Effector memory CD4-positive, alpha-beta T cell (primary cell): ENCODE results near the gene JAKMIP2.
"Not testable (repeated sequence)": the region's sequence is repeated elsewhere in the genome, so short reads cannot be mapped to it uniquely, and the experiment has no call there.

Source experiments
- DNase-seq, 3 donors: peaks; one replicate each; pipeline ENCODE4 v3.0.0-alpha.2; 2020
- H3K27ac ChIP-seq: 2 replicates; pipeline ENCODE4 v1.7.0; 2013; ENCODE audit warnings: mild to moderate bottlenecking, low read length, moderate library complexity; ENCODE audit not compliant: insufficient read depth, poor library complexity, severe bottlenecking
- H3K27me3 ChIP-seq: replicated peaks from 2 replicates; pipeline ENCODE4 v1.7.0; 2013; ENCODE audit warnings: mild to moderate bottlenecking, low read length; ENCODE audit not compliant: insufficient read depth, control insufficient read depth, poor library complexity, severe bottlenecking
- H3K36me3 ChIP-seq: 2 replicates; pipeline ENCODE4 v1.7.0; 2013; ENCODE audit warnings: mild to moderate bottlenecking, low read length, moderate library complexity; ENCODE audit not compliant: control insufficient read depth, insufficient read depth
- H3K4me1 ChIP-seq: 2 replicates; pipeline ENCODE4 v1.7.0; 2013; ENCODE audit warnings: low read length, mild to moderate bottlenecking; ENCODE audit not compliant: control insufficient read depth, insufficient read depth, poor library complexity, severe bottlenecking
- H3K4me3 ChIP-seq: 2 replicates; pipeline ENCODE4 v1.7.0; 2013; ENCODE audit warnings: low read length, low read depth, mild to moderate bottlenecking; ENCODE audit not compliant: insufficient read depth, poor library complexity, severe bottlenecking
- H3K9me3 ChIP-seq: 2 replicates; pipeline ENCODE4 v1.7.0; 2013; ENCODE audit warnings: mild to moderate bottlenecking, low read length, moderate library complexity; ENCODE audit not compliant: control insufficient read depth
- total RNA-seq, 3 donors: gene quantifications; one replicate each; lab custom pipeline; 2026; lab: John Stamatoyannopoulos, UW

The JAKMIP2 gene
- total RNA-seq = 4.5 to 14.4 (median 9.3) reads per million in 3 donors

GRCh38 chr5:147782110-147783028 lies at the start of gene JAKMIP2:
TSS of gene JAKMIP2 (minus strand) at chr5:147782728. CDS start at chr5:147671806, 110,922 bp downstream.
- peak within 1 kb of the TSS; percentile 49 for H3K4me3 ChIP-seq
- no peaks in the 10 kb centered on the region for H3K9me3 ChIP-seq
- no peaks in the 10 kb centered on the region for H3K27me3 ChIP-seq
- H3K4me1 ChIP-seq = no peaks in the 10 kb centered on the region
- H3K27ac ChIP-seq = peak within 1 kb of the TSS; percentile 33
- peak; percentile 42 to 73 (median 46) for DNase-seq
- no peaks in the 10 kb centered on the region for H3K36me3 ChIP-seq

- Histone ChIP-seq H3K27ac (no peak within 1 kb of the TSS), H3K36me3 (no peaks in the 10 kb centered on the region), H3K4me1 (no peaks in the 10 kb centered on the region), H3K4me3 (no peak within 1 kb of the TSS), H3K27me3 (no peaks in the 10 kb centered on the region), H3K9me3 (no peaks in the 10 kb centered on the region)
- DNase-seq = no peak
These were observed 48.9 kb upstream of the JAKMIP2 start, which contains the start of gene SPINK1 for GRCh38 chr5:147831465-147831864. TSS of gene SPINK1 (minus strand) at chr5:147831671. CDS start at chr5:147831577, 94 bp downstream.

- no peak overlapping the region for H3K4me3 ChIP-seq
- H3K36me3 ChIP-seq = no peaks in the 10 kb centered on the region
- H3K27ac ChIP-seq = no peak overlapping the region
- no peaks in the 10 kb centered on the region for H3K4me1 ChIP-seq
- no peak for DNase-seq
- H3K9me3 ChIP-seq = no peaks in the 10 kb centered on the region
- H3K27me3 ChIP-seq = no peaks in the 10 kb centered on the region
These were observed 47.5 kb upstream of the JAKMIP2 start for GRCh38 chr5:147830035-147830434.

GRCh38 chr5:147827017-147827416 lies 44.5 kb upstream of the JAKMIP2 start:
- H3K27ac ChIP-seq, DNase-seq, H3K27me3 ChIP-seq, H3K4me3 ChIP-seq, H3K9me3 ChIP-seq, H3K36me3 ChIP-seq, H3K4me1 ChIP-seq: not testable (repeated sequence)

GRCh38 chr5:147826361-147826760 lies 43.8 kb upstream of the JAKMIP2 start:
- Histone ChIP-seq H3K9me3 (no peaks in the 10 kb centered on the region), H3K27ac (no peak overlapping the region), H3K4me3 (no peak overlapping the region), H3K36me3 (no peaks in the 10 kb centered on the region), H3K27me3 (no peaks in the 10 kb centered on the region), H3K4me1 (no peaks in the 10 kb centered on the region)
- DNase-seq = no peak

- DNase-seq = peak in 1 of 3 donors; percentile 1
- Histone ChIP-seq H3K27ac (no peak overlapping the region), H3K27me3 (no peaks in the 10 kb centered on the region), H3K4me3 (no peak overlapping the region), H3K4me1 (no peaks in the 10 kb centered on the region), H3K9me3 (no peaks in the 10 kb centered on the region), H3K36me3 (no peaks in the 10 kb centered on the region)
These were observed 40.4 kb upstream of the JAKMIP2 start for GRCh38 chr5:147822686-147823491.

- not testable (repeated sequence) for DNase-seq, H3K27me3 ChIP-seq, H3K9me3 ChIP-seq, H3K27ac ChIP-seq, H3K4me1 ChIP-seq, H3K4me3 ChIP-seq, H3K36me3 ChIP-seq
These were observed 39.7 kb upstream of the JAKMIP2 start for GRCh38 chr5:147822222-147822621.

GRCh38 chr5:147821766-147822165 lies 39.2 kb upstream of the JAKMIP2 start:
- no peaks in the 10 kb centered on the region for H3K36me3 ChIP-seq
- no peak for DNase-seq
- no peaks in the 10 kb centered on the region for H3K4me1 ChIP-seq
- H3K27me3 ChIP-seq = no peaks in the 10 kb centered on the region
- no peak overlapping the region for H3K27ac ChIP-seq
- H3K4me3 ChIP-seq = no peak overlapping the region
- H3K9me3 ChIP-seq = no peaks in the 10 kb centered on the region

GRCh38 chr5:147819261-147819770 lies 36.8 kb upstream of the JAKMIP2 start:
- H3K9me3 ChIP-seq = no peaks in the 10 kb centered on the region
- no peaks in the 10 kb centered on the region for H3K4me1 ChIP-seq
- no peaks in the 10 kb centered on the region for H3K36me3 ChIP-seq
- H3K4me3 ChIP-seq = no peak overlapping the region
- no peak overlapping the region for H3K27ac ChIP-seq
- DNase-seq = no peak
- no peaks in the 10 kb centered on the region for H3K27me3 ChIP-seq
